Measurements from ENCODE around the gene CPNE7.

The CPNE7 gene

GRCh38 chr16:89582614-89583196 lies 7.1 kb downstream of the CPNE7 start:
- no peak overlapping the region for H3K4me3 Mint-ChIP-seq

GRCh38 chr16:89583197-89583894 lies 7.8 kb downstream of the CPNE7 start:
- Mint-ChIP-seq H3K9me3 (no peaks in the 10 kb centered on the region), H3K27ac (no peak overlapping the region)
- TF ChIP-seq CTCF (IDR thresholded peaks at IDR 0.05; ENCODE audit: unreplicated experiment in 3 of 3) = no peak

More at GRCh38 chr16:89582614-89583196, 7.1 kb downstream of the CPNE7 start:
- no peak overlapping the region for H3K27ac Mint-ChIP-seq
- no peaks in the 10 kb centered on the region for H3K9me3 Mint-ChIP-seq
- H3K4me1 Mint-ChIP-seq = no peaks in the 10 kb centered on the region
- TF ChIP-seq CTCF (IDR thresholded peaks at IDR 0.05; ENCODE audit: unreplicated experiment in 3 of 3) = no peak
- H3K27me3 Mint-ChIP-seq (ENCODE audit: low read depth) = peaks cover 8% of the 10 kb centered on the region
- H3K36me3 Mint-ChIP-seq (ENCODE audit: low read depth) = no peaks in the 10 kb centered on the region

GRCh38 chr16:89583895-89584644 lies 8.5 kb downstream of the CPNE7 start:
- Mint-ChIP-seq H3K9me3 (no peaks in the 10 kb centered on the region), H3K4me1 (no peaks in the 10 kb centered on the region), H3K4me3 (no peak overlapping the region), H3K36me3 (ENCODE audit: low read depth) (no peaks in the 10 kb centered on the region), H3K27me3 (ENCODE audit: low read depth) (no peaks in the 10 kb centered on the region), H3K27ac (no peak overlapping the region)
- TF ChIP-seq CTCF (IDR thresholded peaks at IDR 0.05; ENCODE audit: unreplicated experiment in 3 of 3) = no peak

More at GRCh38 chr16:89583197-89583894, 7.8 kb downstream of the CPNE7 start:
- Mint-ChIP-seq H3K4me3 (no peak overlapping the region), H3K36me3 (ENCODE audit: low read depth) (no peaks in the 10 kb centered on the region), H3K4me1 (no peaks in the 10 kb centered on the region), H3K27me3 (ENCODE audit: low read depth) (peaks cover 2% of the 10 kb centered on the region)

GRCh38 chr16:89584768-89585549 lies 9.4 kb downstream of the CPNE7 start:
- H3K4me1 Mint-ChIP-seq = no peaks in the 10 kb centered on the region
- no peak overlapping the region for H3K27ac Mint-ChIP-seq
- no peaks in the 10 kb centered on the region for H3K27me3 Mint-ChIP-seq (ENCODE audit: low read depth)
- H3K9me3 Mint-ChIP-seq = no peaks in the 10 kb centered on the region
- no peak for TF ChIP-seq CTCF (IDR thresholded peaks at IDR 0.05; ENCODE audit: unreplicated experiment in 3 of 3)
- no peak overlapping the region for H3K4me3 Mint-ChIP-seq
- no peaks in the 10 kb centered on the region for H3K36me3 Mint-ChIP-seq (ENCODE audit: low read depth)

- H3K4me1 Mint-ChIP-seq = no peaks in the 10 kb centered on the region
- no peaks in the 10 kb centered on the region for H3K27me3 Mint-ChIP-seq (ENCODE audit: low read depth)
- no peak for TF ChIP-seq CTCF (IDR thresholded peaks at IDR 0.05; ENCODE audit: unreplicated experiment in 3 of 3)
- no peak overlapping the region for H3K27ac Mint-ChIP-seq
- no peaks in the 10 kb centered on the region for H3K36me3 Mint-ChIP-seq (ENCODE audit: low read depth)
- no peaks in the 10 kb centered on the region for H3K9me3 Mint-ChIP-seq
- H3K4me3 Mint-ChIP-seq = no peak overlapping the region
These were observed 10.7 kb downstream of the CPNE7 start for GRCh38 chr16:89586218-89586617.

Measured in nephron (organoid).